Measurements from ENCODE around the gene EREG. TPM values are rescaled to one million over a fixed set of nuclear protein-coding genes. Genes with fewer than 3 reads are reported as not detected.

EREG gene
- total RNA-seq, 4 donors from 2014 or later, result 2.4 to 4.6 (median 3.7) TPM

- H3K9me3 ChIP-seq, result no peaks in the 10 kb centered on the region
- intact Hi-C loops (cut with DNase I), result loop anchor here (10.0 kb wide), 2 partner anchors 93 to 123 kb away; no protein-coding TSS in a partner anchor
- DNase-seq (ENCODE audit: extremely low spot score), result no peak
- no peaks in the 10 kb centered on the region for H3K36me3 ChIP-seq
- H3K4me1 ChIP-seq, result peaks cover 0 to 8% (median 4%) of the 10 kb centered on the region in 4 donors
- H3K27ac ChIP-seq (replicated peaks in 1 of 4), result no peak overlapping the region
- WGBS, result 70% methylated on average over 2 of the region's 2 CpGs
- H3K4me3 ChIP-seq, result no peak overlapping the region
- no peaks in the 10 kb centered on the region for H3K27me3 ChIP-seq
- TF ChIP-seq CTCF (IDR thresholded peaks at IDR 0.05) (no peak), POLR2AphosphoS5 (IDR thresholded peaks at IDR 0.05) (no peak)
These were observed 46.7 kb upstream of the EREG start for GRCh38 chr4:74318276-74318675.

GRCh38 chr4:74319470-74319869 lies 45.5 kb upstream of the EREG start:
- 91% methylated on average over 6 of the region's 6 CpGs for WGBS

GRCh38 chr4:74320559-74321118 lies 44.3 kb upstream of the EREG start:
- intact Hi-C loops (cut with DNase I), result loop anchor here (2.0 kb wide), 1 partner anchor 354 kb away; no protein-coding TSS in a partner anchor
- Histone ChIP-seq H3K36me3 (no peaks in the 10 kb centered on the region), H3K27ac (replicated peaks in 1 of 4) (no peak overlapping the region), H3K4me1 (peaks cover 0 to 8% (median 4%) of the 10 kb centered on the region in 4 donors), H3K4me3 (no peak overlapping the region), H3K27me3 (no peaks in the 10 kb centered on the region), H3K9me3 (no peaks in the 10 kb centered on the region)
- 50% methylated on average over 4 of the region's 4 CpGs for WGBS
- DNase-seq (ENCODE audit: extremely low spot score), result no peak
- peak; percentile 45 to 54 (median 46) for TF ChIP-seq CTCF (IDR thresholded peaks at IDR 0.05)
- no peak for TF ChIP-seq POLR2AphosphoS5 (IDR thresholded peaks at IDR 0.05)

More at GRCh38 chr4:74319470-74319869, 45.5 kb upstream of the EREG start:
- intact Hi-C loops (cut with DNase I), result loop anchor here (10.0 kb wide), 2 partner anchors 95 to 125 kb away; no protein-coding TSS in a partner anchor
- Histone ChIP-seq H3K9me3 (no peaks in the 10 kb centered on the region), H3K27me3 (no peaks in the 10 kb centered on the region), H3K36me3 (no peaks in the 10 kb centered on the region), H3K27ac (replicated peaks in 1 of 4) (no peak overlapping the region), H3K4me3 (no peak overlapping the region), H3K4me1 (peaks cover 0 to 8% (median 4%) of the 10 kb centered on the region in 4 donors)
- no peak for DNase-seq (ENCODE audit: extremely low spot score)
- no peak for TF ChIP-seq EP300 (IDR thresholded peaks at IDR 0.05)
- TF ChIP-seq CTCF (IDR thresholded peaks at IDR 0.05), result no peak
- no peak for TF ChIP-seq POLR2A (IDR thresholded peaks at IDR 0.05; ENCODE audit: low read depth)
- no peak for TF ChIP-seq POLR2AphosphoS5 (IDR thresholded peaks at IDR 0.05)

- H3K27me3 ChIP-seq, result no peaks in the 10 kb centered on the region
- peaks cover 0 to 8% (median 4%) of the 10 kb centered on the region in 4 donors for H3K4me1 ChIP-seq
- intact Hi-C loops (cut with DNase I), result no loop called here
- TF ChIP-seq POLR2AphosphoS5 (IDR thresholded peaks at IDR 0.05) (no peak), CTCF (IDR thresholded peaks at IDR 0.05) (no peak), EP300 (IDR thresholded peaks at IDR 0.05) (no peak), POLR2A (IDR thresholded peaks at IDR 0.05; ENCODE audit: low read depth) (no peak)
- H3K36me3 ChIP-seq, result no peaks in the 10 kb centered on the region
- 84% methylated on average over 3 of the region's 3 CpGs for WGBS
- no peak for DNase-seq (ENCODE audit: extremely low spot score)
- no peak overlapping the region for H3K27ac ChIP-seq (replicated peaks in 1 of 4)
- H3K4me3 ChIP-seq, result no peak overlapping the region
- H3K9me3 ChIP-seq, result no peaks in the 10 kb centered on the region
These were observed 42.6 kb upstream of the EREG start for GRCh38 chr4:74322301-74322700.

- H3K36me3 ChIP-seq, result no peaks in the 10 kb centered on the region
- no peak for DNase-seq (ENCODE audit: extremely low spot score)
- 87% methylated on average over 4 of the region's 4 CpGs for whole genome bisulfite sequencing
- intact Hi-C loops (cut with DNase I), result no loop called here
- TF ChIP-seq EP300 (IDR thresholded peaks at IDR 0.05) (no peak), CTCF (IDR thresholded peaks at IDR 0.05) (no peak), POLR2AphosphoS5 (IDR thresholded peaks at IDR 0.05) (no peak), POLR2A (IDR thresholded peaks at IDR 0.05; ENCODE audit: low read depth) (no peak)
- no peaks in the 10 kb centered on the region for H3K9me3 ChIP-seq
- H3K27me3 ChIP-seq, result no peaks in the 10 kb centered on the region
- H3K4me1 ChIP-seq, result peaks cover 0 to 8% (median 4%) of the 10 kb centered on the region in 4 donors
- no peak overlapping the region for H3K4me3 ChIP-seq
- no peak overlapping the region for H3K27ac ChIP-seq (replicated peaks in 1 of 4)
These were observed 41.3 kb upstream of the EREG start for GRCh38 chr4:74323663-74324062.
